GM12891 (cell line): ENCODE results near the gene HIGD1B.

Source experiments
- POLR2A ChIP-seq: IDR thresholded peaks from 2 replicates; pipeline ENCODE4 v1.6.1; 2011; ENCODE audit warnings: low read depth, low read length, control low read depth
- POLR2AphosphoS5 ChIP-seq: IDR thresholded peaks from 2 replicates; pipeline ENCODE4 v1.6.1; 2011; ENCODE audit warnings: low read depth, low read length, control low read depth
- POU2F2 ChIP-seq: IDR thresholded peaks from 2 replicates; pipeline ENCODE4 v1.6.1; 2011; ENCODE audit warnings: low read depth, mild to moderate bottlenecking, control low read depth, low read length, moderate library complexity

DNA sequence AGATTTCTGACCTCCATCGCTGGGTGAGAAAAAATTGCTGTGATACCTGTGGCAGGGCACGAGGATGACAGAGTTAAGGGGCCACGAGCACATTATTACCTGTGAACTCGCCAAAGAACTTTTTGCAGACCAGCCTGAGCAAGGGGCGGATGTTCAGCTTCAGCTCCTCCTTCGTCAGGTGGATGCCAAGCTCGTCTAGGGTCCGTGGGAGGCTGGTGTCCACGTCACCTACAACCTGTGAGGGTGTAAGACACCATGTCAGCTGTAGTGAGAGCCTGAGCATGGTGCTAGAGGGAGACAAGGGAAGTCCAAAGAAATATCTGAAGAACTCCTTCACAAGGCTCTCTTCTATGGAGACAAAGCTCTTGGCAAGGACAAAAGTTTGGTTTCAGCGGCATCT lies 17.1 kb downstream of the HIGD1B start:
- TF ChIP-seq POLR2A (no peak), POLR2AphosphoS5 (no peak), POU2F2 (no peak)
